Measurements from ENCODE around the gene HIPK4.
"Not testable (repeated sequence)": the region's sequence is repeated elsewhere in the genome, so short reads cannot be mapped to it uniquely, and the experiment has no call there.

The HIPK4 gene

DNA sequence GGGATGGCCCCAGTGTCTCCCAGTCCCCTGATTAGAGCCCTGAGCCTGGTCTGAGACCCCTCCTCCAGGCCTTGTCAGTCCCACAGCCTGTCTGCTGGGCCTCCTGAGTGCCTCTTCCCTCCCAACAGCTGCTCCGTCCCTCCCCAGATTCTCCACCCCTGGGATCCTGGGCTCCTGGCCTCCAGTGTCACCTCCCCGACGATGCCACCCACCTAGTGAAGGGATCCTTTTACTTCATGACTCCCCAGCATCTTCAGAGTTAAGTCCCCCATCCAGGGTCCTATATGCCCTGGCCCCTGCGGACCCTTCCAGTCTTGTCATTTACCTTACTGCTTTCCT is 27.6 kb upstream of the HIPK4 start:
- DNase-seq (ENCODE audit: insufficient read length, low spot score) (no peak), FAIRE-seq (no peak)

GRCh38 chr19:40416918-40417642 is 27.1 kb upstream of the HIPK4 start:
- no peak for DNase-seq (ENCODE audit: insufficient read length, low spot score)
- FAIRE-seq = peak; percentile 62

GRCh38 chr19:40415768-40416167 is 25.8 kb upstream of the HIPK4 start:
- peak; percentile 51 for FAIRE-seq

DNA sequence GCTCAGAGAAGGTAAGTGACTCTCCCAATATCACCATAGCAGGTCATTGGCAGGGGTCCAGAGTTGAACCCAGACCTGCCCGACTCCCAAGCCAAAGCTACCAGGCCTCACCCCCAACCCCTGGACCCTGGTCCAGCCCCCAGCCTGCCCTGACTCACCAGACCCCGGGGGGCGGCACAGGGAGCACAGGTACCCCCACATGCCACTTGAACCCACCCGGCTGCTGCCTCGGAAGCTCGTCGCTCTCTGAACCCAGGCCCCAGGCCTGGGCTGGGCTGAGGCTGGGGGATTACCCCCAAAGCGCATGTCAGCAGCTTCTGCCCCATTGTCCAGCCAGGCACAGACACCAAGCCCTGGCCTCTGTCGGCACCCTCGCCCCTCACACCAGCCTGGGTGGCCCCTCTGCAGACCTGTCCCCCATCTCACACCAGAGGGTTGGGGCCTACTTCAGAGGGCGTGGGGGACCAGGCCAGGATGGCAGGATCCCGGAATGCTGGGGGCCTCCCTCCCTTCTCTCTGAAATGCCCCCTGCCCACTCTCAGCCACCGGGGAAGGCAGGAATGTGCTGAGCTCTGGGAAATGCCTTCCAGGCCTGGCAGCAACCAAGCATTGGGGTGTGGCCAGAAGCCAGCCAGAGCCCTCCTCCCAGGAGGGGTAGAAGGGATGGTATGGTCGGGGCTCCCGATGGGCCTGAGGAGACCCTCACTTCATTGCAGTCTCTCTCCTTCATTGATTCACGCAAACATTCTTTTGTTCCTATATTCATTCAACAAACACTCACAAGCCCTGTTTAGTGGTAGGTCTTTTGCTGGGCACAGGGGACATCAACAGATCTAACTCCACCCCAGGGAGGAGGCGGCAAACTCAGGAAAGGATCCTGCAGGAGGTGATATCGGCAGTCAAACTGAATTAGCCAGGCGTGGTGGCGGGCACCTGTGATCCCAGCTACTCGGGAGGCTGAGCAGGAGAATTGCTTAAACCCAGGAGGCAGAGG is 24.9 kb upstream of the HIPK4 start:
- no peak for FAIRE-seq

More at GRCh38 chr19:40415768-40416167, 25.8 kb upstream of the HIPK4 start:
- DNase-seq (ENCODE audit: insufficient read length, low spot score) = no peak

DNA sequence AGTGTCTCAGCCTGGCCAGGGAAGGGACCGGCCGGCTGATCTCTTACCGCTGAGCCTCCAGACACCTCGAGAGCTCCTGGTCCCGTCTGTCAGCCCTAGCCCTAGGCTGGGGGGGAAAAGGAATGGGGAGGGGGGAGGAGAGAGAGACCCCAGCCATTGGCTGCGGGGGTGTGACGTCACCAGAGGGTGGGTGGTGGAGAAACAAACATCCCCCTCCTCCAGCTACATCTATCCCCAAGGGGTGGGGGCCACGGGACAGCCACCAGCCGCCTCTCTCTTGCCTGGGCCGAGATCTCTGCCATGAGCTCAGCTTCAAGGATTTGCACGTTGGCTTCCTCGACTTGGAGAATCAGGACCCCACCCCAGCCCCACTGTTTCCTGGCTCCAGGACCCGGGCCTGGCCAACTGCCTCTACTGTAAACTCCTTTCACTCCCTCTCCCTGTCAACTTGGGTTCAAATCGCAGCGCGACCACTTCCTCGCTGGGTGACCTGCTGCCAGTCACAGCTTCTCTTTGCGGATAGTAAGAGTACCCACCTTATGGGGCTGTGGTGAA is 23.4 kb upstream of the HIPK4 start, which contains the start of gene PRX:
PRX (minus strand) TSS at position 88 of the 555 bp plus-strand sequence. CDS start 5,446 bp downstream, outside the sequence.
- FAIRE-seq (no peak), DNase-seq (ENCODE audit: insufficient read length, low spot score) (no peak)

More for the DNA sequence above, 24.9 kb upstream of the HIPK4 start:
- DNase-seq (ENCODE audit: insufficient read length, low spot score) = no peak

DNA sequence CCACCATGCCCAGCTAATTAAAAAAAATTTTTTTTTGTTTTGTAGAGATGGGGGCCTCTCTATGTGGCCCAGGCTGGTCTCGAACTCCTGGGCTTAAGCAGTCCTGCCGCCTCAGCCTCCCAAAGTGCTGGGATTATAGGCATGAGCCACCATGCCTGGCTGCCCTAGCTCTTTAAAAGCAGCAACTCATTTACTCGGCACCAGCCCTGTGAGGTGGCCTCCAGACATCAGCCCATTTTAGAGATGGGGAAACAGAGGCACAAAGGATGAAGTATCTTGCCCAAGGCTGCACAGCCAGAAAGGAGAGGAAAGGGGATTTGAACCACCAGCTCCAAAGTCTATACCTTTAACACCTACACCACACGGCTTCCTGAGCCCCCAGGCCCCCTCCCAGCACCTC is 22.9 kb upstream of the HIPK4 start:
- DNase-seq (ENCODE audit: insufficient read length, low spot score) = no peak
- FAIRE-seq = no peak

- DNase-seq (ENCODE audit: insufficient read length, low spot score) (no peak), FAIRE-seq (no peak)
Observed at GRCh38 chr19:40411958-40412499, 22.0 kb upstream of the HIPK4 start.

DNA sequence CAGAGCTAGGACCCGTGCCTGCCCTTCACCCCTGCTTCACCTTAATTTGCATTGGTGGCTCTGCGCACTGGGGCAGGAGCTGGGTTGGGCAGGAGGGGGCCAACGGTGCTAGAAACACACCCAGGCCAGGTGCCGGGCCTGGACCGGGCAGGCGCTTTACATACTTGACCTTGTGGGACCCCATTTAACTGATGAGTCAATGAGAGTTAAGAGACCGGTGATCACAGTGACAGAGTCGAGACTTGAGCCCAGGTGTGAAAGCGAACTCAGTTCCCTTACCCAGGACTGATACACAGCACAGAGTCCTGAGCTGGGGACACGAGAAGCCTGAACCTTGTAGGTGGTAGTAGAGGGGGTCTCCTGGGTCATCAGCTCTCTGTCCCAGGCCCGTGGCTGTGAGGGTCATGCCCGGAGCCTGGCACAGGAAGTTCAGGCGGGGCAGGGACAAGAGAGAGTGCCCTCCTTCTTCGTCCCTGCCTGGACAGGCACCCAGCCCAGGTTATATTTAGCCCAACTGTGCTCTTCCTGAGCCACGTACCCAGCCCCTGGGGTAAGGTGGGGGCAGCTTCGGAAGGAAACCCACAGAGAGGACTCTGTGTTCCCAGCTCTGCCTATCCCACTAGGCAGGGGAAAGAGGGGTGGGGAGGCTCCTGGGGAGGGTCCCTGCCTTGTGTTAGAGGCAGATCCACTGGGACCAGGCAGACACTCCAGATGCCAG is 21.3 kb upstream of the HIPK4 start:
- no peak for DNase-seq (ENCODE audit: insufficient read length, low spot score)
- FAIRE-seq = no peak

- FAIRE-seq (no peak), DNase-seq (ENCODE audit: insufficient read length, low spot score) (no peak)
Observed at GRCh38 chr19:40410030-40410389, 20.0 kb upstream of the HIPK4 start.

- not testable (repeated sequence) for FAIRE-seq; DNase-seq (ENCODE audit: insufficient read length, low spot score)
Observed at GRCh38 chr19:40408598-40408925, 18.6 kb upstream of the HIPK4 start.

GRCh38 chr19:40407714-40408597 is 18.0 kb upstream of the HIPK4 start:
- DNase-seq (ENCODE audit: insufficient read length, low spot score) (no peak), FAIRE-seq (no peak)

DNA sequence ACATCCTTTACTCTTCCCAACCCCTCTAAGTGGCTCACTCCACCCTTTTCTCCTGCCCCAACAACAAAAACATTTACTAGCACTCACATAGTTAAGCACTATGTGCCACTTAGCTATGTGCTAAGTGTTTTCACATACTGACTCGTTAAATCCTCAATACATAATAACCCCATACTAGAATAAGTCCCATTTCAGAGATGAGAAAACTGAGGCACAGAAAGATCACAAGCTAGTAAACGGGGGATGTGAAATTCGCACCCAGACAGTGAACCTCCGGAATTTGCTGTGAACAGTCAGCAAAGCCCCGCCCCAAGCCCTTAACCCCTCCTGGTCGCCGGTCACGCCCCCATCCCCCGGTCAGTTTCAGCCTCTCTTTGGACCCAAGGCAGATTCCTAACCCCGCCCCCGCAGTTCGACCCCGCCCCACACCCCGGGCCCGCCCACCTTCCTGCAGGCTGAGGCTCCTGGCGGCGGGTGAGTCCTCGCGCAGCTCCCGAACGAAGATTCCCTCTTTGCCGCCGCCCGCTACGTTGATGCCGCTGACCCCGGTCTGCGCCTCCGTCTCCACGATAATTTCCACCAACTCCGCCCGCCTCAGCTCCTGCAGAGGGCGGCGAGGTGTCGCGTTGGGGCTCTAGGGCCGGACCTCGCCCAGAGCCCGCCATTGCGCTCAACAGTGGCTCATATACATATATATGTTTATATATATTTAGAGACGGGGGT is 13.4 kb upstream of the HIPK4 start:
- peak; percentile 96 for DNase-seq (ENCODE audit: insufficient read length, low spot score)
- FAIRE-seq = peak; percentile 84

DNA sequence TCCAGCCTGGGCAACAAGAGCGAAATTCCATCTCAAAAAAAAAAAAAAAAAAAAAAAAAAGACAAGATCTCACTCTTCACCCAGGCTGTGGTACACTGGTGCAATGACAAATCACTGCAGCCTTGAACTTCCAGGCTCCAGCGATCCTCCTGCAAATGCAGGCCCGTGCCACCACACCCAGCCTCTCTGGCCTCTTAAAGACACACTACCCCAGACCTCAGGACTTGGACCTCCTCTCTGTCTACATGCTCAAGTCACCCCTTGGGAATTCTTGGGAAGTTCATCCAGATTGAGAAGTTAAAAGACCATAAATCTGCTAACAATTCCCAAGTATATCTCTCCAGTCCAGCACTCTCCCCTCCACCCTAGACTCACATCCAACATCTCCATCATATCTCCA is 10.6 kb upstream of the HIPK4 start:
- FAIRE-seq (no peak), DNase-seq (ENCODE audit: insufficient read length, low spot score) (no peak)

- FAIRE-seq (no peak), DNase-seq (ENCODE audit: insufficient read length, low spot score) (no peak)
Observed at GRCh38 chr19:40398417-40399131, 8.6 kb upstream of the HIPK4 start.

DNA sequence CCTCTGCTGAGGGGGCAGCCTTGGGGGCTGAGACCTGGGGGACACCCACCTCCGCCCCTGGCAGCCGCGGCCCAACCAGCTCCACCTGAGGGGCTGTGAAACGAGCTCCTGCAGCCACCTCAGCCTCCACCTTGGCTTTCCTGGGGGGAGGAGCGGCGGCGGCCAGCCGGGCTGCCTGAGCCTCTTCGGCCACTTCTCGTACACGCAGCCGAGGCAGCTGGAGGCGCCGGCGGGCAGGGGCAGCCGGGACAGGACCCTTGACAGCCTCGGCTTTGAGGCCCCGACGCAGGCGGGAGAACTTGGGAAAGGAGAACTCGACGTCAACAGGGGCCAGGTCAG is 7.6 kb upstream of the HIPK4 start:
- no peak for FAIRE-seq
- DNase-seq (ENCODE audit: insufficient read length, low spot score) = no peak

- DNase-seq (ENCODE audit: insufficient read length, low spot score) (no peak), FAIRE-seq (no peak)
Observed at GRCh38 chr19:40396886-40397567, 7.0 kb upstream of the HIPK4 start.

GRCh38 chr19:40395956-40396355 is 6.0 kb upstream of the HIPK4 start:
- FAIRE-seq (no peak), DNase-seq (ENCODE audit: insufficient read length, low spot score) (no peak)

- no peak for DNase-seq (ENCODE audit: insufficient read length, low spot score)
- FAIRE-seq = no peak
Observed at GRCh38 chr19:40394816-40395210, 4.8 kb upstream of the HIPK4 start.
